Vagina (tissue), 2 donors: ENCODE results near the gene SNAPC5. TPM values are rescaled to one million over a fixed set of nuclear protein-coding genes. Genes with fewer than 3 reads are reported as not detected.
"Not testable (repeated sequence)": the region's sequence is repeated elsewhere in the genome, so short reads cannot be mapped to it uniquely, and the experiment has no call there.

Source experiments
- DNase-seq, 2 donors: peaks; one replicate each; pipeline ENCODE4 v3.0.0-alpha.2; 2017; ENCODE audit errors: extremely low spot score in 2 of 2
- H3K27ac ChIP-seq: fragments of 200-600 bp; sonication (generic); one replicate; pipeline ENCODE4 v1.5.1; 2019
- H3K27me3 ChIP-seq: fragments of 200-600 bp; sonication (generic); one replicate; pipeline ENCODE4 v1.5.1; 2019
- H3K36me3 ChIP-seq, 2 donors: fragments of 200-600 bp; sonication (generic); one replicate each; pipeline ENCODE4 v1.5.1; 2017 to 2019
- H3K4me1 ChIP-seq: fragments of 200-600 bp; sonication (generic); one replicate; pipeline ENCODE4 v1.5.1; 2019
- H3K4me3 ChIP-seq, 2 donors: fragments of 200-600 bp; sonication (generic); 1 replicate in 1 of 2; 2 replicates in 1 of 2; pipeline ENCODE4 v1.5.1; 2016 to 2019
- H3K9me3 ChIP-seq: fragments of 200-600 bp; sonication (generic); one replicate; pipeline ENCODE4 v1.5.1; 2019
- CTCF ChIP-seq, 3 experiments: fragments of 450-650 bp in 2 of 3; fragments of 200-600 bp in 1 of 3; sonication (generic) in 1 of 3; IDR thresholded peaks; one replicate each; pipeline ENCODE4 v1.5.1; 2017 to 2019; ENCODE audit warnings: antibody characterized with exemption in 3 of 3, mild to moderate bottlenecking in 2 of 3, moderate library complexity in 2 of 3
- POLR2A ChIP-seq, 2 donors: fragments of 450-650 bp; IDR thresholded peaks; one replicate each; pipeline ENCODE4 v1.6.1; 2017; ENCODE audit warnings: antibody characterized with exemption in 2 of 2, mild to moderate bottlenecking in 2 of 2, moderate library complexity in 2 of 2
- POLR2AphosphoS5 ChIP-seq, 2 donors: sonication (generic); formaldehyde crosslinking; IDR thresholded peaks; one replicate each; pipeline ENCODE4 v1.9.0; 2017; ENCODE audit warnings: antibody characterized with exemption in 2 of 2, mild to moderate bottlenecking in 2 of 2, low read depth in 1 of 2; ENCODE audit not compliant: insufficient read depth in 1 of 2
- intact Hi-C: fragments of 100-400 bp; cut with DNase I; formaldehyde crosslinking; loops from one replicate; pipeline ENCODE4 v1.15.1; 2023
- total RNA-seq: library from RNA; depleted of rRNA; stranded (reverse); fragments of >200 nt; gene quantifications from one replicate; pipeline ENCODE4 v1.2.3, GENCODE V29; 2016

Gene SNAPC5
- total RNA-seq, 1 donor from 2014 or later = 27.0 TPM

GRCh38 chr15:66474963-66475362 lies 22.6 kb downstream of the SNAPC5 start:
- Histone ChIP-seq H3K27ac (no peak overlapping the region), H3K4me3 (no peak overlapping the region), H3K36me3 (no peaks in the 10 kb centered on the region), H3K9me3 (no peaks in the 10 kb centered on the region), H3K4me1 (peaks cover 31% of the 10 kb centered on the region), H3K27me3 (no peaks in the 10 kb centered on the region)
- TF ChIP-seq POLR2A (IDR thresholded peaks at IDR 0.05) (no peak), POLR2AphosphoS5 (IDR thresholded peaks at IDR 0.05; ENCODE audit: insufficient read depth in 1 of 2, low read depth in 1 of 2) (no peak), CTCF (IDR thresholded peaks at IDR 0.05) (no peak)
- no peak for DNase-seq
- intact Hi-C loops = no loop called here

GRCh38 chr15:66474135-66474534 lies 23.4 kb downstream of the SNAPC5 start:
- intact Hi-C loops = no loop called here
- TF ChIP-seq POLR2AphosphoS5 (IDR thresholded peaks at IDR 0.05; ENCODE audit: insufficient read depth in 1 of 2, low read depth in 1 of 2) = no peak
- no peak for TF ChIP-seq CTCF (IDR thresholded peaks at IDR 0.05)
- TF ChIP-seq POLR2A (IDR thresholded peaks at IDR 0.05) = no peak
- no peaks in the 10 kb centered on the region for H3K9me3 ChIP-seq
- H3K4me1 ChIP-seq = peaks cover 31% of the 10 kb centered on the region
- H3K36me3 ChIP-seq = no peaks in the 10 kb centered on the region
- H3K27me3 ChIP-seq = no peaks in the 10 kb centered on the region
- no peak for DNase-seq
- H3K4me3 ChIP-seq = no peak overlapping the region
- H3K27ac ChIP-seq = no peak overlapping the region

GRCh38 chr15:66472176-66472999 lies 25.2 kb downstream of the SNAPC5 start:
- no peak overlapping the region for H3K4me3 ChIP-seq
- intact Hi-C loops = no loop called here
- H3K9me3 ChIP-seq = no peaks in the 10 kb centered on the region
- no peaks in the 10 kb centered on the region for H3K36me3 ChIP-seq
- no peak for DNase-seq
- H3K27ac ChIP-seq = no peak overlapping the region
- H3K4me1 ChIP-seq = peaks cover 31% of the 10 kb centered on the region
- H3K27me3 ChIP-seq = no peaks in the 10 kb centered on the region
- no peak for TF ChIP-seq POLR2A (IDR thresholded peaks at IDR 0.05)
- no peak for TF ChIP-seq POLR2AphosphoS5 (IDR thresholded peaks at IDR 0.05; ENCODE audit: insufficient read depth in 1 of 2, low read depth in 1 of 2)
- TF ChIP-seq CTCF (IDR thresholded peaks at IDR 0.05) = no peak

GRCh38 chr15:66470825-66471224 lies 26.7 kb downstream of the SNAPC5 start:
- H3K4me1 ChIP-seq = peaks cover 31% of the 10 kb centered on the region
- H3K36me3 ChIP-seq, H3K27me3 ChIP-seq, H3K4me3 ChIP-seq, H3K27ac ChIP-seq, H3K9me3 ChIP-seq, DNase-seq, intact Hi-C loops: not testable (repeated sequence)

- H3K9me3 ChIP-seq, intact Hi-C loops, H3K4me1 ChIP-seq, H3K4me3 ChIP-seq, H3K27ac ChIP-seq, DNase-seq, H3K36me3 ChIP-seq, H3K27me3 ChIP-seq: not testable (repeated sequence)
These were observed 30.2 kb downstream of the SNAPC5 start for GRCh38 chr15:66467162-66468040.

GRCh38 chr15:66465294-66465693 lies 32.3 kb downstream of the SNAPC5 start:
- DNase-seq, intact Hi-C loops, H3K4me1 ChIP-seq, H3K27ac ChIP-seq, H3K4me3 ChIP-seq, H3K9me3 ChIP-seq, H3K36me3 ChIP-seq, H3K27me3 ChIP-seq: not testable (repeated sequence)
